HPDE6-E6E7 (cell line): ENCODE measurements around the gene CGREF1.
"Not testable (repeated sequence)": the region's sequence is repeated elsewhere in the genome, so short reads cannot be mapped to it uniquely, and the experiment has no call there.

ENCODE experiments used
- DNase-seq: peaks from one replicate; pipeline ENCODE4 v3.0.0; 2011; ENCODE audit warnings: missing footprints; ENCODE audit errors: extremely low spot score

CGREF1 gene

GRCh38 chr2:27111392-27112078, 7.4 kb downstream of the CGREF1 start:
- DNase-seq: not testable (repeated sequence)

- DNase-seq: not testable (repeated sequence)
Observed at GRCh38 chr2:27110603-27111352, 8.2 kb downstream of the CGREF1 start.

GRCh38 chr2:27109083-27109482, 9.8 kb downstream of the CGREF1 start:
- DNase-seq: no peak

- no peak for DNase-seq
Observed at GRCh38 chr2:27108221-27108620, 10.7 kb downstream of the CGREF1 start.

- no peak for DNase-seq
Observed at GRCh38 chr2:27105981-27106380, 12.9 kb downstream of the CGREF1 start.

- DNase-seq: no peak
Observed at GRCh38 chr2:27102329-27102728, 16.6 kb downstream of the CGREF1 start.

- DNase-seq: no peak
Observed at GRCh38 chr2:27100036-27100435, 18.9 kb downstream of the CGREF1 start.

- DNase-seq: no peak
Observed at GRCh38 chr2:27099334-27099955, 19.5 kb downstream of the CGREF1 start.

- DNase-seq: no peak
Observed at GRCh38 chr2:27097341-27097740, 21.6 kb downstream of the CGREF1 start.

GRCh38 chr2:27096748-27097297, 22.1 kb downstream of the CGREF1 start:
- no peak for DNase-seq

GRCh38 chr2:27095745-27096651, 22.9 kb downstream of the CGREF1 start:
- peak; percentile 69 for DNase-seq

GRCh38 chr2:27095427-27095744, 23.5 kb downstream of the CGREF1 start:
- no peak for DNase-seq

GRCh38 chr2:27094353-27094984, 24.5 kb downstream of the CGREF1 start:
- no peak for DNase-seq

- DNase-seq: no peak
Observed at GRCh38 chr2:27093430-27094352, 25.2 kb downstream of the CGREF1 start.

- DNase-seq: no peak
Observed at GRCh38 chr2:27092696-27093429, 26.1 kb downstream of the CGREF1 start.

GRCh38 chr2:27091746-27092695, 26.9 kb downstream of the CGREF1 start:
- no peak for DNase-seq

GRCh38 chr2:27089111-27089954, 29.6 kb downstream of the CGREF1 start:
- DNase-seq: no peak
